ENCODE measurements around the gene CNGB1. TPM values are rescaled to one million over a fixed set of nuclear protein-coding genes. Genes with fewer than 3 reads are reported as not detected.

CNGB1 gene
- total and polyA plus RNA-seq, 8 donors, result 0.08 to 18.0 (median 0.73) TPM; not detected in 5

- intact Hi-C loops (cut with DNase I; ENCODE audit: low total_unique reads), result no loop called here
- Histone ChIP-seq H3K4me1 (peaks cover 0 to 10% (median 8%) of the 10 kb centered on the region in 4 donors), H3K27me3 (peaks cover 0 to 52% (median 23%) of the 10 kb centered on the region in 3 donors), H3K27ac (no peak overlapping the region), H3K4me3 (no peak overlapping the region), H3K9me3 (no peaks in the 10 kb centered on the region), H3K36me3 (no peaks in the 10 kb centered on the region)
- WGBS, 5 donors, result 48 to 74% (median 54%) methylated on average over 7 of the region's 7 CpGs
- DNase-seq, result no peak
- no peak for TF ChIP-seq POLR2AphosphoS5 (IDR thresholded peaks at IDR 0.05)
- TF ChIP-seq CTCF (IDR thresholded peaks at IDR 0.05), result no peak
- no peak for TF ChIP-seq POLR2A (IDR thresholded peaks at IDR 0.05)
- TF ChIP-seq EP300 (IDR thresholded peaks at IDR 0.05), result no peak
Measured at GRCh38 chr16:57882792-57883191, 88.1 kb downstream of the CNGB1 start.

GRCh38 chr16:57882206-57882605 lies 88.7 kb downstream of the CNGB1 start:
- Histone ChIP-seq H3K4me1 (peaks cover 0 to 10% (median 8%) of the 10 kb centered on the region in 4 donors), H3K36me3 (no peaks in the 10 kb centered on the region), H3K27ac (no peak overlapping the region), H3K9me3 (no peaks in the 10 kb centered on the region), H3K4me3 (no peak overlapping the region), H3K27me3 (peaks cover 0 to 51% (median 23%) of the 10 kb centered on the region in 3 donors)
- no peak for TF ChIP-seq EP300 (IDR thresholded peaks at IDR 0.05)
- no peak for TF ChIP-seq POLR2AphosphoS5 (IDR thresholded peaks at IDR 0.05)
- TF ChIP-seq POLR2A (IDR thresholded peaks at IDR 0.05), result no peak
- no peak for TF ChIP-seq CTCF (IDR thresholded peaks at IDR 0.05)
- DNase-seq, result no peak
- WGBS, 5 donors, result 73 to 88% (median 79%) methylated on average over 2 of the region's 2 CpGs
- intact Hi-C loops (cut with DNase I; ENCODE audit: low total_unique reads), result no loop called here

- no peak overlapping the region for H3K27ac ChIP-seq
- TF ChIP-seq EP300 (IDR thresholded peaks at IDR 0.05) (no peak), CTCF (IDR thresholded peaks at IDR 0.05) (no peak), POLR2AphosphoS5 (IDR thresholded peaks at IDR 0.05) (no peak), POLR2A (IDR thresholded peaks at IDR 0.05) (no peak)
- no peaks in the 10 kb centered on the region for H3K9me3 ChIP-seq
- H3K4me1 ChIP-seq, result peaks cover 0 to 2% (median under 1%) of the 10 kb centered on the region in 4 donors
- H3K4me3 ChIP-seq, result no peak overlapping the region
- no peaks in the 10 kb centered on the region for H3K36me3 ChIP-seq
- 76 to 88% (median 82%) methylated on average over 3 of the region's 3 CpGs for WGBS, 5 donors
- intact Hi-C loops (cut with DNase I; ENCODE audit: low total_unique reads), result no loop called here
- peaks cover 0 to 37% (median 9%) of the 10 kb centered on the region in 3 donors for H3K27me3 ChIP-seq
- DNase-seq, result no peak
Measured at GRCh38 chr16:57878586-57878985, 92.3 kb downstream of the CNGB1 start.

- intact Hi-C loops (cut with DNase I; ENCODE audit: low total_unique reads), result no loop called here
- H3K4me1 ChIP-seq, result no peaks in the 10 kb centered on the region
Measured at GRCh38 chr16:57876210-57876609, 94.7 kb downstream of the CNGB1 start.

More at GRCh38 chr16:57876210-57876609, 94.7 kb downstream of the CNGB1 start:
- DNase-seq, result no peak
- Histone ChIP-seq H3K27ac (no peak overlapping the region), H3K4me3 (no peak overlapping the region), H3K36me3 (no peaks in the 10 kb centered on the region), H3K27me3 (peaks cover 0 to 36% (median 0%) of the 10 kb centered on the region in 3 donors), H3K9me3 (no peaks in the 10 kb centered on the region)
- 69 to 82% (median 77%) methylated on average over 4 of the region's 4 CpGs for WGBS, 5 donors
- TF ChIP-seq EP300 (IDR thresholded peaks at IDR 0.05) (no peak), POLR2AphosphoS5 (IDR thresholded peaks at IDR 0.05) (no peak), CTCF (IDR thresholded peaks at IDR 0.05) (no peak), POLR2A (IDR thresholded peaks at IDR 0.05) (no peak)
